WI38 (cell line): ENCODE measurements around the gene MYL2.

Experiments
- H3K4me3 ChIP-seq: 2 replicates; pipeline ENCODE4 v1.5.1; 2011; ENCODE audit warnings: low read depth, mild to moderate bottlenecking, control low read depth, low read length
- TF ChIP-seq, protein P1 (sequence below): IDR thresholded peaks from 2 replicates; pipeline ENCODE4 v1.5.1; 2012; ENCODE audit warnings: low read depth, mild to moderate bottlenecking, control low read depth, low read length

MYL2 gene

GRCh38 chr12:110929818-110930217 lies 9.4 kb upstream of the MYL2 start:
- TF ChIP-seq, protein P1, sequence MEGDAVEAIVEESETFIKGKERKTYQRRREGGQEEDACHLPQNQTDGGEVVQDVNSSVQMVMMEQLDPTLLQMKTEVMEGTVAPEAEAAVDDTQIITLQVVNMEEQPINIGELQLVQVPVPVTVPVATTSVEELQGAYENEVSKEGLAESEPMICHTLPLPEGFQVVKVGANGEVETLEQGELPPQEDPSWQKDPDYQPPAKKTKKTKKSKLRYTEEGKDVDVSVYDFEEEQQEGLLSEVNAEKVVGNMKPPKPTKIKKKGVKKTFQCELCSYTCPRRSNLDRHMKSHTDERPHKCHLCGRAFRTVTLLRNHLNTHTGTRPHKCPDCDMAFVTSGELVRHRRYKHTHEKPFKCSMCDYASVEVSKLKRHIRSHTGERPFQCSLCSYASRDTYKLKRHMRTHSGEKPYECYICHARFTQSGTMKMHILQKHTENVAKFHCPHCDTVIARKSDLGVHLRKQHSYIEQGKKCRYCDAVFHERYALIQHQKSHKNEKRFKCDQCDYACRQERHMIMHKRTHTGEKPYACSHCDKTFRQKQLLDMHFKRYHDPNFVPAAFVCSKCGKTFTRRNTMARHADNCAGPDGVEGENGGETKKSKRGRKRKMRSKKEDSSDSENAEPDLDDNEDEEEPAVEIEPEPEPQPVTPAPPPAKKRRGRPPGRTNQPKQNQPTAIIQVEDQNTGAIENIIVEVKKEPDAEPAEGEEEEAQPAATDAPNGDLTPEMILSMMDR = no peak
- H3K4me3 ChIP-seq = no peak overlapping the region

DNA sequence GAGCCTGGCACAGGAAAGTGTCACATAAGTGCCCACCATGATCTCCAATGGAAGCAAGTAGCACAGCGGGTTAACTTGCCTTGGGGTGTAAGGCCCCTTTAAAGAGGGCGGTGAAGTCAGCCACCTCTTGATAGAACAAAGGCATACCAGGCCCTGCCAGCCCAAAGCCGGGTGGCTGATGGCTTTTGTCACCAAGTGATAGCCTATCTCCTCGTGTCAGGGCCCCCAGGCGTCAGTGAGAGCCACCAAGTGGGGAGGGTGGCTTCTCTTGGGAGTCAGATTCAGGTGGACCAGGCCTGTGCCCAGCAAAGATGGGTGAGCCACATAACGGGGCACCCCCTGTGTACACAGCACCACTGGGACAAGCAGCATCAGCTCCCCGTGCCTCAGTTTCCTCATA lies 8.3 kb upstream of the MYL2 start:
- no peak overlapping the region for H3K4me3 ChIP-seq
- TF ChIP-seq, protein P1 = no peak

DNA sequence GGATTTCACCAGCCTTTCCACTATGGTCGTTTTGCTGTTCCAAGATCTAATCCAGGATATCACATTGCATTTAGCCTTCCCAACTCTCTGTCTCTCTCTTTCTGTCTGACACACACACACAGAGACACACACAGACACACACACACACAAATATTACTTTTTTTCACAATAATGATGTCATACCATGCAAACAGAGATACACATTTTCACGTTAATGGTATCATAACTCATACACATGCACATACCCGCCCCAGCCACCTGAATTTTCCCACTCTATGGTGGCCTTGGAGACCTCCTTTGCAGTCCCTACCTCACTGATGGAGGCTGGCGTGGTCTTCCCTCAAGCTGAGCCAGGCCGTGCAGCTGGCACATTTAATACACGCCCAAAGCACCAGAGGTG lies 7.2 kb upstream of the MYL2 start:
- no peak overlapping the region for H3K4me3 ChIP-seq
- TF ChIP-seq, protein P1 = no peak

DNA sequence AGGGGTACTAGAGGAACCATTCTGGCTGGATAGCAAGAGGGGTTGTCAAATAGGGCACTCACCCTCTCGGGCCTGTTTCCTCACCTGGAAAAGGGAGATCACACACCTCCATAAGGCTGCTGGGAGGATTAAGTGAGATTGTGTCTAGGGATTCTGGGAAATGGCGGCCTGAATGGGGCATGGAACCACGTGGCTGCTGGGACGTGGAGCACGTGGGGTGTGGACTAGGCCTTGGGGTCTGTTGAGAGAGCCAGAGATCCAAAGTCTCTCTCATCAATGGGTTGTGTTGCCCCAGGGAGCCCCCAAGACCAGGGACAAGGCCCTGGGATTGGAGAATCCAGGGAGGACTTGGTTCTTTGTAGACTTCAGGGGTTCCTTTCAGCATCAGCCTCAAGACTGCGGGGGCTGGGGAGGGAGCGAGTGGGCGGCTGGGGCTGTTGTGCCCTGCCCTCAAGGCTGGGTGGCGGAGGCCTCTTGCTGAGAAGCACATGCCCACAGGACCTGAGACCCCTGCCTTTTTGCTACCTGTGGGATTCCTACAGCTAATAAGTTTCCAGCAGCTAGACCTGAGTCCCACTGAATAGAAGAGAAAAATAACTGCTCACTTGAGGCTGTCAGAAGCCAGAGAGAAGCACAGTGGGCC lies 3.4 kb upstream of the MYL2 start:
- TF ChIP-seq, protein P1 = no peak

GRCh38 chr12:110923192-110923591 lies 2.8 kb upstream of the MYL2 start:
- TF ChIP-seq, protein P1 = no peak
- H3K4me3 ChIP-seq = no peak overlapping the region

More for the DNA sequence above, 3.4 kb upstream of the MYL2 start:
- H3K4me3 ChIP-seq = no peak overlapping the region

- TF ChIP-seq, protein P1 = no peak
- H3K4me3 ChIP-seq = no peak overlapping the region
Measured at GRCh38 chr12:110922652-110923051, 2.3 kb upstream of the MYL2 start.

DNA sequence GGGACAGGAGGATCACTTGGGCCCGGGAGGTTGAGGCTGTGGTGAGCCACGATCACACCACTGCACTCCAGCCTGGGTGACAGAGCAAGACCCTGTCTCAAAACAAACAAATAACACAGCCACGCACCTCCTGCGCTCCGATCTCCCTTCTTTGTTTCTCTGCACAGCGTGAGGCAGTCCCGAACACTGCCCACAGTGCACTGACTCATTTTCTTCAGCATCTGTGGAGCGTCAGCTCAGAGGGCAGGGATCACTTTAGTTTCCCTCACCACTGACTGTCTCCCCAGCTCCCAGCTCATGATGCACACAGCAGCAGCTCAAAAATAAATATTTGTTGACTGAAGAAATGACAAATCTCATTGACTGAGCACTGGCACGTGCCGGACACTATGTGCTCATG lies 883 bp upstream of the MYL2 start:
- no peak overlapping the region for H3K4me3 ChIP-seq
- TF ChIP-seq, protein P1 = no peak
